Esophagus mucosa (tissue), 1 donor: Measurements from ENCODE around the gene OCEL1. TPM values are rescaled to one million over a fixed set of nuclear protein-coding genes. Genes with fewer than 3 reads are reported as not detected.

Experiments used
- ATAC-seq: fragments of 200-7000 bp; cut with Tn5 transposase; one replicate; pipeline ENCODE4 v1.9.1; 2020
- total RNA-seq: library from RNA; stranded (reverse); gene quantifications from one replicate; pipeline ENCODE4 v1.2.4, GENCODE V29; 2023
- donor health status: DM: yes; HTN: yes; CAD: no.

Gene OCEL1
- total RNA-seq, 1 donor from 2014 or later = 13.3 TPM

- no peak for ATAC-seq
Observed at GRCh38 chr19:17210296-17210695, 15.7 kb upstream of the OCEL1 start.

- ATAC-seq = no peak
Observed at GRCh38 chr19:17211547-17212446, 14.2 kb upstream of the OCEL1 start.

GRCh38 chr19:17213334-17213733 is 12.7 kb upstream of the OCEL1 start:
- ATAC-seq = no peak

- ATAC-seq = no peak
Observed at GRCh38 chr19:17214508-17215126, 11.4 kb upstream of the OCEL1 start.

GRCh38 chr19:17215127-17215971 is 10.7 kb upstream of the OCEL1 start, which contains the start of gene USE1:
TSS of gene USE1 (plus strand) at chr19:17215357. CDS start at chr19:17215406, 49 bp downstream.
- ATAC-seq = peak; percentile 85

- no peak for ATAC-seq
Observed at GRCh38 chr19:17216058-17216670, 9.9 kb upstream of the OCEL1 start.

GRCh38 chr19:17219286-17219685 is 6.7 kb upstream of the OCEL1 start:
- ATAC-seq = no peak

- ATAC-seq = peak; percentile 63
Observed at GRCh38 chr19:17220207-17220758, 5.7 kb upstream of the OCEL1 start.

- no peak for ATAC-seq
Observed at GRCh38 chr19:17225053-17225452, 973 bp upstream of the OCEL1 start.

- ATAC-seq = no peak
Observed at GRCh38 chr19:17227798-17228367, 1.9 kb downstream of the OCEL1 start.

GRCh38 chr19:17229890-17230289 is 3.9 kb downstream of the OCEL1 start:
- no peak for ATAC-seq

GRCh38 chr19:17232258-17232657 is 6.2 kb downstream of the OCEL1 start:
- ATAC-seq = no peak

GRCh38 chr19:17234911-17235299 is 8.9 kb downstream of the OCEL1 start:
- ATAC-seq = peak; percentile 60

- ATAC-seq = peak; percentile 75
Observed at GRCh38 chr19:17235300-17235970, 9.4 kb downstream of the OCEL1 start.

- ATAC-seq = peak; percentile 8
Observed at GRCh38 chr19:17235971-17236777, 10.1 kb downstream of the OCEL1 start.

- ATAC-seq = no peak
Observed at GRCh38 chr19:17236811-17237543, 11.0 kb downstream of the OCEL1 start.

- no peak for ATAC-seq
Observed at GRCh38 chr19:17237747-17238706, 12.0 kb downstream of the OCEL1 start.

GRCh38 chr19:17240062-17240752 is 14.2 kb downstream of the OCEL1 start:
- no peak for ATAC-seq
